A549 treated with Mapracorat at 1 μM for 4 hours (cell line): ENCODE measurements around the gene MYCBP2. TPM values are rescaled to one million over a fixed set of nuclear protein-coding genes. Genes with fewer than 3 reads are reported as not detected.

Source experiments
- total RNA-seq: library from RNA; stranded (reverse); fragments of 200-300 nt; extraction: Qiagen RNA extraction; gene quantifications from 5 replicates; pipeline ENCODE4 v1.2.3, GENCODE V29; 2022

MYCBP2 gene
- 15.8 to 18.6 TPM (median 16.4 TPM) in 5 replicates for total RNA-seq

DNA sequence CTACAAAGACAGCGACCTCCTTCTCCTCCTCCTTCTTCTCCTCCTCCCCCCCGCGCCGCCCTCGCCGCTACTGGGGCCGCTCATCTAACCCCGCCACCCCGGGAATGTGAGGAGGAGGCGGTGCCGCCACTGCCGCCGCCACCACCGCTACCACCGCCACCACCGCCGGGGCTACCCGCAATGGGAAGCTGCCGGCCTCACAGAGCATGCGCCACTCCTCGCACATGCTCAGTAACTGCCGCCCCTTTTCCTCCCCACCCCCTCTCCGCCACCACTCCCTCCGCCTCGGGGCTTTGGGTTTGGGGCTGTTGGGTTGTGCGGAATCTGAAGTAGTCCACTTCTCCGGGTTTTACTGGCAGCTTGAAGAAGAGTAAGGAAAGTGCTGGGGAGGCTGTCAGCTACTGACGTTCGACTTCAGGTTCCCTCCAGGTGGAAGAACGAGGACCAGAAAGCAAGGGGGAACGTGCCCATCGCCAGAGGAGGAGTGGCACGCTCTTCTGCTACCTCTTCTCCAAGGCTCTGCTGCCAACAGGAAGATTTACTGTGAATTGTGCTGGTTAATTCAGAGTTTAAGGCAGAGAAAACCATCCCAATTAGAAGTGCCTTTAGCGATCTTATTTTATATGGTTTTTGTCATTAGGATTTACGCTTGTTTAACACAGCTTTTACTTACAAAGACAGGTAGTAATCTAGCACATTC lies at the start of gene MYCBP2:
TSS of gene MYCBP2 (minus strand) at position 190 of the 700 bp plus-strand sequence. CDS start 319 bp downstream, outside the sequence.

GRCh38 chr13:77026861-77027621 lies 299.9 kb downstream of the MYCBP2 start, which contains the start of gene FBXL3:
Gene FBXL3, minus strand, starts transcription at chr13:77027159. Its CDS starts 5,299 bp downstream, at chr13:77021860.

Other genes with a start within 250 kb of the MYCBP2 start
- 0.50 to 0.88 TPM (median 0.72 TPM) in 5 replicates for gene SCEL, start 208.6 kb upstream of the MYCBP2 start, total RNA-seq